ENCODE results near the gene RAPGEF4.
A peak's percentile ranks its signal among the peaks of the same experiment; 100 is the strongest.

RAPGEF4 gene

DNA sequence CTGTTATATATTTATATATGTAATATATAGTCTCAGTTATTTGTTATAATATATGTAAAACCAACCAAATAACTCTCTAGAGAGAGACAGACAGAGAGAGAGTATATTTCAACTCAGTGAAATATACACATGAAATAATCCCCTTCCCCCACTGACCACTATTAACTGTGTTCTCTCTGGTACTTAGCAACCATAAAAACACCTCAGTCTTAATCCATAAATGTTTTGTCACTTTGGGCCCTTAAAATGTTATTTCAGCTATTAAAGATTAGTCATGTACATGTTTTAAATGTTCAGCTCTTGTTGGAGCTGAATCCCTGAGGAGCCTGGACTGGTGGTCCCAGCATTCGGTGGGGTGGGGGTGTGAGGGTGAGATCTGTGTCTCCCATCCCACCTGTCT is 217.8 kb downstream of the RAPGEF4 start:
- no peak for DNase-seq (ENCODE audit: extremely low spot score, insufficient read length, low read depth)

DNA sequence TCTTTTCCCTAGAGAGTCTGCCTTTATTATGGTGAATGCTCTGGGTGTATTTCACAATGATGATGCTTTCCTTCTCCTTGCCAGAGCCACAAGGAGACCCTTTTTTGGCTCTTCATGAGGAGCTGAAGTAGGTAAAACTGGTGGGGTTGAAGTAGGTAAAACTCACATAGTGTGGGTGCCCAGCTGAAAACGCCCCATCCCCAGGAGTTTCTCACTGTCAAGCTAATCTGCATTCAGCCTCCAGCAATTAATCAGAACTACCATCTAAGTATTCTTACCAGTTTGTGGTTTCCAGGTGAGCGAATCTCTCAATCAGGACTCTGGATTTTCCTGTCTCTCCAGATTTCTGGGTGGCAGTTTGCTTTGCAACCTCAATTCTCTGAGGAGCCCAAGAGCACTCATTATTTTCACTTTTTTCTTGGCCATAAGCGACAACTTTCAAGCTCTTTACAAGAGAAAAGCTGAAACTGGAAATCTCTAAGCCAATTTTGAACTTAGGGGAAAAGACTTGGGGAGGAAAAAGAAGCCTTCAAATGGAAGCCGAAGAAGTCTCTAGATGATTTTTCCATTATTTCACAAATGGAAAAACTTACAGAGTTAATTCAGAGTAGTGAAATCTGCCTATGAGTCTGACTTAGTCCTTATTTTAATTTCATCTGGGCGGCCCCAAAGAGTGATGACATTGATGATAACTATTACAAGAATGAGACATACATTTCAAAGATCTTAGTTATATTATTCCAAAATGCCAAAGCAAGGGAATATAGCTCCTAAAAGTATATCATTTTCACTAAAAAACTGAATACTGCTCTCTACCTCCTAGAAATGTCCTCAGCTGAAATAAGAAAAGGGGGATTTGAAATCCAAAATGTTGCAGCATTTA is 218.6 kb downstream of the RAPGEF4 start:
- DNase-seq (ENCODE audit: extremely low spot score, insufficient read length, low read depth) = no peak

More for the DNA sequence above, 217.8 kb downstream of the RAPGEF4 start:
- no peak for FAIRE-seq

DNA sequence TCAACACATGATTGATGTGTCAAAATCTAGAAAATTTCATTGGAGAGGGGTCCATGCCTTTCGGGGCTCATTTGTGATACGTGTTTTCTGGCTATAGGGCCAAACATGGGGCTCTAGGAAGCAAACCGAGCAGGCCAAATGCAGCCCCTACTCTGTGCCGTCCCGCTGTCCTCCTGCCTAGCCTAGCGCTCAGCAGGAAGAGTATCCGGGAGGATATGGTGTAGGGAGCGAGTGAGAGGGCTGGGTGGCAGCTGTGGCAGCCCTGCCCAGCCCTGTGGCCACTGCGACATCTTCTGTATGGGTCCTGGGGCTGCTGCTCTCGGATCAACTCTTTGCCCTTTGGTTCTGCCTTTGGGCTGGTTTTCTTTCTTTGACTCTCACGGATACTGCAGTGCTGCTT is 219.9 kb downstream of the RAPGEF4 start:
- FAIRE-seq (no peak), DNase-seq (ENCODE audit: extremely low spot score, insufficient read length, low read depth) (no peak)

More for the DNA sequence above, 218.6 kb downstream of the RAPGEF4 start:
- FAIRE-seq = no peak

DNA sequence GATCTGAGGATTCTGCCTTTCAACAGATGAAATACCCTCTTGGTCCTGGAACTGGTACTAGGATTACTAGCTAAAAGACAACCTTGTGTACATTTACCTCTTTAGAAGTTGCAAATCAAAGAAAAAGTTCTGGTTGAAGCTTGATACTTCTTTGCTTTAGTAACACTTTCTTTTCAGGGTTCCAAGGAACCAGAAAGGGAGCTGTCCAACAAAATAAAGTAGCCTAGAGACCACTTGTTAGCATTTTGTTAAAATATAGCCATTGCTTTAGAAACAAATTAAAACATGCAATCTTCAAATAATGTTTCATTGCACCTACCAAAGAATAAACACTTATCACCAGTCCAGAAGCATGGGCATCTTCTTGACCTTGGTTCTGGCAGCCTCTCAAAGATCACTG is 222.1 kb downstream of the RAPGEF4 start:
- no peak for DNase-seq (ENCODE audit: extremely low spot score, insufficient read length, low read depth)
- no peak for FAIRE-seq

DNA sequence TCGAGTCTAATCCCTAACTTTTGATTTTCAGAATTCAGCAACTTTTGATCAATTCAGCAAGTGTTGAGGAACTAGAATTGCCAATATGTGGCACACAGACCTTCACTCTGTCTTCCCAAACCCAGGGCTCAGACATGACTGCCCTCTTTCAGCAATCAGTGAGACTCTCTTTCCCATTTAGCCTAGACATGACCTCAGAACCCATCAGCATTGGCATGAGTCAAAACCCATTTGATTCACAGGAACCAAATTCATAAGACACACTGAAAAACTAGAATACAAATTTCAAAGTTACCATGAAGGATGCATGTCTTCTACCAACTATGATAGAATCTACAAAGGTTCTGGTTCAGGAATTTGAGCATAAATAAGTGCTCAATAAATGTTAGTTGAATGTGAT is 226.4 kb downstream of the RAPGEF4 start:
- DNase-seq (ENCODE audit: extremely low spot score, insufficient read length, low read depth) (no peak), FAIRE-seq (no peak)

GRCh38 chr2:172962824-172963223 is 227.2 kb downstream of the RAPGEF4 start:
- FAIRE-seq (no peak), DNase-seq (ENCODE audit: extremely low spot score, insufficient read length, low read depth) (no peak)

- FAIRE-seq (no peak), DNase-seq (ENCODE audit: extremely low spot score, insufficient read length, low read depth) (no peak)
Measured at GRCh38 chr2:172964511-172965139, 229.0 kb downstream of the RAPGEF4 start.

DNA sequence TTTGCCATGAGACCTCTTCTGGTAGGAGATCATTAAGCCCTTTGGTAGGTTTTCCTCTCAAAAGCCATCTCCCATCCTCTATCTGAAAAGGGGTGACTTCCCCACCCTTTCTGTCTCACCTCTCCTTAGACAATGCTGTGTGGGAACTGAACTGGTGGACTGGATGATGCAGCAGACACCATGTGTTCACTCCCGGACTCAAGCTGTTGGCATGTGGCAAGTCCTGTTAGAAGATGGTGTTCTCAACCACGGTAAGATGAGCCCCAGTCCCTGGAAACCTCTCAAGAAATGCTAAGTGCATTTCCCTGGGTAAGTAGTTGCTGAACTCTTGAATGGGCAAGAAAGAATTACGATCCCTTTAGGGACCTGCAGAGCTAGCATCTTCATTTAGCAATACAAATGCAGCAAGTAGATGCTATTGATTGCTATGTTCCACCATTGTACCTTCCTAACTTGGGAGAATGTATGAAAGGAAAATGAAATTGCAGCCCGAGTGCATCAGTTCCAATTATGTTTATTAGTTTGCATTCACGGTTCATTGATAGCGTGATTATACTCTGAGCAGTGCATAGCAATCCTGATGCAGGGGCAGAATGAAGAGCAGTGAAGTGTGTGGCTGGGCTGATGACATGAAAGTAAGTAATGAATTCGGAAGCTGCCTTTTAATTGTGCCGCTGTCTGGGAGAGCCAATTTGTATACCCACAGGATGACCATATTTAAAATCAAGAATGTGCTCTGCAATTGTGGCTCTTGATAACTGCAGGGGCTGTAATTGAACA is 230.0 kb downstream of the RAPGEF4 start:
- no peak for DNase-seq (ENCODE audit: extremely low spot score, insufficient read length, low read depth)
- no peak for FAIRE-seq

GRCh38 chr2:172967036-172967982 is 231.7 kb downstream of the RAPGEF4 start:
- DNase-seq (ENCODE audit: extremely low spot score, insufficient read length, low read depth) (no peak), FAIRE-seq (no peak)

DNA sequence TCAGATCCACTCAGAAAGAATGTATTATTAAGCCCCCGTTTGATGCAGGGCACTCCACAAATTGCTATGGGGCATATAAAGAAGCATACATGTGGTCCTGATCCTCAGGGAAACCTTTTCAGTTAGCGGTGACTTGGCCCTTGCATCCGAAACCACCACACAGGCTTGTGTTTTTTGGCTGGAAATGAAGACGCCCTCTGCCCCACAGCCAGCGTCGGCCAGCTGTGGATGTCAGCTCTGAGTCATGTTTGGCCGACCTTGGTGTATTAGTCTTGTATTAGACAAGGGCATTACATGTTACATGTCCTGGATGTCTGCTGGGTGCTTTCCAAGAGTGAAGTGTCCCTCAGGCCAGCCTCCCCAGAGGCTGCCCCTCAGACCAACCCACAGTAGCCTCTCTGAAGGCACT is 232.4 kb downstream of the RAPGEF4 start:
- no peak for FAIRE-seq
- DNase-seq (ENCODE audit: extremely low spot score, insufficient read length, low read depth) = no peak

- DNase-seq (ENCODE audit: extremely low spot score, insufficient read length, low read depth) (no peak), FAIRE-seq (no peak)
Measured at GRCh38 chr2:172969166-172969565, 233.5 kb downstream of the RAPGEF4 start.

- DNase-seq (ENCODE audit: extremely low spot score, insufficient read length, low read depth) (no peak), FAIRE-seq (no peak)
Measured at GRCh38 chr2:172969609-172970008, 234.0 kb downstream of the RAPGEF4 start.

- DNase-seq (ENCODE audit: extremely low spot score, insufficient read length, low read depth) (no peak), FAIRE-seq (no peak)
Measured at GRCh38 chr2:172970660-172971059, 235.0 kb downstream of the RAPGEF4 start.

DNA sequence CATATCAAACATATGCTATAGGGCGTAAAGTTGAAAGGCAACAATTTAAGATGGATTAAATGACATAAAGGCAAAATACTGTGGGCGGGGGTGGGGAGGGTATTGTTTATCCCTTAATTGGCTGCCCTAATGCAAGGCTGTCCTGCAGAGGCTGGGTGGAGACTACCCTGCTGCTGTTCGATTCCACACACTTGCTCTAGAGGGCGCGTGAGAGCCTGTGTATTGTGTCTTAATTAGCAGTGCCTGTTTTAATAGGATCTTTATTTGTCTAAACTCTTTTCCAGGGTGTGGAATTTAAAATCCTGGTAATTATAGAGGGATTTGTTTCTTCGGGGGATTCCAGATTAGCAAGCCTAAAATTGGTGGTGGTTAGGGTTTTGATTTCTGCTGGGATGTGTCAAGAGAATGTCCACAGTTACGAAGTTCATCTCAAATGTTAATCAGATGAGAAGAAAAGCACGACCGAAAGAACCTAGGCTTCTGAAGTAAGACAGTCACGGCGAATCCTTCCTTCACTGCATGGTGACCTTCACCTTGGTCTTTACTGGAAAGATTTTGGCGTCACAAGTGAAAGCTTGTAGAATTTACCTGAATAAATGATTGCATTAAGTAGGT is 236.5 kb downstream of the RAPGEF4 start:
- DNase-seq (ENCODE audit: extremely low spot score, insufficient read length, low read depth) (peak; percentile 25), FAIRE-seq (peak; percentile 60)

DNA sequence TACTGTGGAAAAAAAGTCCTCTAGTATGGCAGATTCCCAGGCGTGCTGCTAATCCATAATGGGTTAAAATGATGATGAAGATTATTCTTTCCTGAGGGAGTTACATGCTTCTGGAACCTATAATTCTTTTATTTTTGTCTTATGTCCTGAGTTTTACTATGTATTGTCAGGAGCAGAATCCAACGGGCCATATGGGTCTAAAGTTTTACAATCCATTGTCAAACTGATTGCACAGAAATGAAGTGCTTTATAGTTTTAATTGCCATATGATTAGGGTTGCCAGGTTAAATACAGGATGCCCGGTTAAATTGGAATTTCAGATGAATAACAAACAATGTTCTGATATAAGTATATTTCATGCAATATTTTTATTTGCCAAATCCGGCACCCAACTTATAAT is 239.1 kb downstream of the RAPGEF4 start:
- FAIRE-seq = no peak
- DNase-seq (ENCODE audit: extremely low spot score, insufficient read length, low read depth) = no peak

GRCh38 chr2:172976116-172976515 is 240.5 kb downstream of the RAPGEF4 start:
- FAIRE-seq = no peak
- DNase-seq (ENCODE audit: extremely low spot score, insufficient read length, low read depth) = no peak

DNA sequence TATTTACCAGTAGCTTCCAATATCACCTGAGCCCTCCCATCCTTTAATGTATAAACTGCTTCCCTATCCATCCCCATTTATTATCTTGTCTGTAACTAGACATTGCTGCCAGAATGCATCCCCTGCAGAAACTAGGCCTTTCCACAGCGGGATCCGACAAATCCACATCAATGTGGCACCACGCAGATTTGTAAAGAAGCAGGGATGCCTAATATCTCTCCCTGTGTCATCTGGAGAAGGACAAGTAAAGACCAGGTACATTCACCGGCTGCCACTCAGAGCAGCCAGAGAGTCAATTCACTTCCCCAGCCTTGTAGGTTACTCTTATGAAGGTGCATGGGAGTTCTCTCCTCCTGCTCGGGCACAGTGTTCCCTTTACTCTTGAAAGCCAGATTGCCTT is 241.2 kb downstream of the RAPGEF4 start:
- DNase-seq (ENCODE audit: extremely low spot score, insufficient read length, low read depth) (no peak), FAIRE-seq (no peak)

DNA sequence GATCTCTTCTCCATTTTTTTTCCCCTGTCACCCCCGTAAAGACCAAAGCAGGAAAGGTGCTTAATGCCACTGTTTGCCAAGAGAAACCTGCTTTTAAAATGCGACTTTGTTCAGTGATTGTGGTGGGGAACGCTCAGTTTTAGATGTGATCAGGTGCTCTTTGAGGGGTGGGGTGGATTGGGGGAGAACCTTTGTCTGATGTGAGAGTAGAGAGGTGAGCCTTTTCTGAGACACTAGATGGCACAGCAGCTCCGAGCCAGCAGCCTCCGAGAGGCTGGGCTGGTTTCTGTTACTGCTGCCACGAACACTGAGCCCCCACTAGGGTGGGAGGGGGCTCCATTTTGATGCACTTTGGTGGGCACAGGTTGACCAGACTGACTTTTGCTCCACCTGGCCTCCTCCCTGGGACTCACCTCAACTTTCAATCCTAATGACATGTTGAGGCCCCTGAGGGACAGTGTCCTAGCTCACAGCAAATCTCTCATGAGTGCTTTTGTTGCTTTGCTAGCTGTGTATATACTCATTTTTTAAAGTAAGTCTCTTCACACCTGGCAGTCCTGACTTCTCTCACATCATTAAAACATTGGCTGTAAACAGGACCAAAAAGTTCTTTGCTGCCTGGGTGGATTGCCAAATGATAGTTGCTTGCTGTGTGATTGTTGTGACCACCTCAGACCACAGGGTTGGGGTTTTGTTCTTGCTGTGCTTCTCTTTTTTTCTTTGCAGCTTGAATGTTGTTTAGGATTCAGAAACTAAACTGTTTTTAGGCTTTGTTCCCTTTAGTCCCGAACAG is 241.8 kb downstream of the RAPGEF4 start:
- no peak for DNase-seq (ENCODE audit: extremely low spot score, insufficient read length, low read depth)

DNA sequence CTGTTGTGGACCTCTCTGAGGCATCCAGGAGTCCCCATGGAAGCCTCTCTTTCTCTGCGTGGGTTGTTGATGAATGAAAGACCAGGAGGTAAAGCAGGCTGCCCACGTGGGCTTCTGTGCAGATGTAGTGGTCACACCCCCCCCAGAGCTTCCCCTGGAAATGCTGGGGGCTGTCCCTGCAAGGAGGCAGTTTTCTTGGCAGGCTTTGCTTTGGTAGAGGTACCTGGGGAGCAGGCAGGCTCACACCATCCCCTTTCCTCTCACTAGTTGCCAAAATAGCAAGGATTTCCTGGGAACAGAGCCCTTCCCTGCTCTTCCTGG is 242.4 kb downstream of the RAPGEF4 start:
- FAIRE-seq (no peak), DNase-seq (ENCODE audit: extremely low spot score, insufficient read length, low read depth) (no peak)

More for the DNA sequence above, 241.8 kb downstream of the RAPGEF4 start:
- no peak for FAIRE-seq

Data from GM18507 (cell line).